HepG2 (cell line): Measurements from ENCODE around the gene CHN2.

ENCODE experiments used
- ATF3 ChIP-seq: sonication (generic); formaldehyde crosslinking; IDR thresholded peaks from 2 replicates; pipeline ENCODE4 v1.4.0; 2020; ENCODE audit warnings: missing genetic modification reagents
- FUBP1 ChIP-seq: sonication (generic); formaldehyde crosslinking; IDR thresholded peaks from 2 replicates; pipeline ENCODE4 v1.5.1; 2020; ENCODE audit warnings: missing genetic modification reagents, mild to moderate bottlenecking, borderline replicate concordance
- GABPA ChIP-seq, 2 experiments: IDR thresholded peaks; 2 replicates each; pipeline ENCODE4 v1.6.1; 2011 to 2016; ENCODE audit warnings: low read depth in 2 of 2, low read length in 1 of 2, missing biosample characterization in 1 of 2, missing genetic modification characterization in 1 of 2
- GTF2F1 ChIP-seq: fragments of 150-350 bp; IDR thresholded peaks from 2 replicates; pipeline ENCODE4 v1.6.1; 2014; ENCODE audit warnings: low read length
- MAX ChIP-seq: IDR thresholded peaks from 2 replicates; pipeline ENCODE4 v1.6.1; 2012; ENCODE audit warnings: inconsistent platforms
- MTA3 ChIP-seq: sonication (generic); formaldehyde crosslinking; IDR thresholded peaks from 2 replicates; pipeline ENCODE4 v1.4.0; 2020; ENCODE audit warnings: missing genetic modification reagents
- NAIF1 ChIP-seq: sonication (generic); formaldehyde crosslinking; IDR thresholded peaks from 2 replicates; pipeline ENCODE4 v1.5.0; 2020; ENCODE audit warnings: mild to moderate bottlenecking, missing genetic modification reagents, borderline replicate concordance
- NR0B2 ChIP-seq: sonication (generic); formaldehyde crosslinking; IDR thresholded peaks from 2 replicates; pipeline ENCODE4 v1.4.0; 2020; ENCODE audit warnings: mild to moderate bottlenecking, missing genetic modification reagents
- NR2F1 ChIP-seq, 2 experiments: fragments of 450-650 bp in 1 of 2; formaldehyde crosslinking in 1 of 2; IDR thresholded peaks; 2 replicates each; pipeline versions ENCODE4 v1.5.0 to v1.6.1; 2016 to 2020; ENCODE audit warnings: mild to moderate bottlenecking in 1 of 2, missing compliant biosample characterization in 1 of 2, missing genetic modification reagents in 1 of 2, moderate library complexity in 1 of 2
- PBX3 ChIP-seq: sonication (generic); formaldehyde crosslinking; IDR thresholded peaks from 2 replicates; pipeline ENCODE4 v1.8.1; 2023; ENCODE audit warnings: missing genetic modification reagents, inconsistent platforms, borderline replicate concordance
- POLR2A ChIP-seq, 2 experiments: IDR thresholded peaks; 2 replicates each; pipeline ENCODE4 v1.6.1; 2011; ENCODE audit warnings: low read depth in 2 of 2, low read length in 2 of 2, mild to moderate bottlenecking in 1 of 2, moderate library complexity in 1 of 2; ENCODE audit not compliant: insufficient read depth in 1 of 2
- STAG1 ChIP-seq: sonication (generic); formaldehyde crosslinking; IDR thresholded peaks from 2 replicates; pipeline ENCODE4 v1.4.0; 2020; ENCODE audit warnings: missing genetic modification reagents
- ZNF20 ChIP-seq: sonication (generic); formaldehyde crosslinking; IDR thresholded peaks from 2 replicates; pipeline ENCODE4 v1.4.0; 2020; ENCODE audit warnings: mild to moderate bottlenecking, moderate library complexity, missing genetic modification reagents
- ZNF639 ChIP-seq: conservative IDR thresholded peaks from 2 replicates; pipeline ENCODE4 v1.6.1; 2018; ENCODE audit warnings: missing genetic modification reagents

GRCh38 chr7:29292886-29293658 is 98.5 kb downstream of the CHN2 start:
- TF ChIP-seq POLR2A (IDR thresholded peaks at IDR 0.05; ENCODE audit: insufficient read depth in 1 of 2, low read depth in 2 of 2, low read length in 2 of 2) = no peak
- TF ChIP-seq PBX3 (CRISPR knock-in tag) = no peak
- no peak for TF ChIP-seq STAG1 (CRISPR knock-in tag)
- no peak for TF ChIP-seq GABPA (IDR thresholded peaks at IDR 0.05; ENCODE audit: low read depth, low read length)
- no peak for TF ChIP-seq GABPA (CRISPR knock-in tag; IDR thresholded peaks at IDR 0.05; ENCODE audit: low read depth)
- TF ChIP-seq NAIF1 (CRISPR knock-in tag) = no peak
- no peak for TF ChIP-seq MAX
- TF ChIP-seq ZNF639 (CRISPR knock-in tag) = no peak
- TF ChIP-seq ZNF20 (CRISPR knock-in tag) = no peak
- TF ChIP-seq GTF2F1 = no peak
- no peak for TF ChIP-seq ATF3
- no peak for TF ChIP-seq NR0B2
- TF ChIP-seq NR2F1 (CRISPR knock-in tag; IDR thresholded peaks at IDR 0.05) = no peak
- no peak for TF ChIP-seq MTA3 (CRISPR knock-in tag)
- TF ChIP-seq FUBP1 (CRISPR knock-in tag) = no peak
